Measurements from ENCODE around the gene LARP7. TPM values are rescaled to one million over a fixed set of nuclear protein-coding genes. Genes with fewer than 3 reads are reported as not detected.
A peak's percentile ranks its signal among the peaks of the same experiment; 100 is the strongest.
"Not testable (repeated sequence)": the region's sequence is repeated elsewhere in the genome, so short reads cannot be mapped to it uniquely, and the experiment has no call there.

Gene LARP7
- total RNA-seq, 1 donor from 2014 or later = 14.2 TPM

- H3K4me3 ChIP-seq (ENCODE audit: low read depth, low read length) = no peak overlapping the region
- FAIRE-seq (no peak), DNase-seq (ENCODE audit: low read depth) (no peak)
- no peaks in the 10 kb centered on the region for H3K36me3 ChIP-seq (ENCODE audit: control insufficient read depth, insufficient read depth, low read length)
- TF ChIP-seq, protein P1, sequence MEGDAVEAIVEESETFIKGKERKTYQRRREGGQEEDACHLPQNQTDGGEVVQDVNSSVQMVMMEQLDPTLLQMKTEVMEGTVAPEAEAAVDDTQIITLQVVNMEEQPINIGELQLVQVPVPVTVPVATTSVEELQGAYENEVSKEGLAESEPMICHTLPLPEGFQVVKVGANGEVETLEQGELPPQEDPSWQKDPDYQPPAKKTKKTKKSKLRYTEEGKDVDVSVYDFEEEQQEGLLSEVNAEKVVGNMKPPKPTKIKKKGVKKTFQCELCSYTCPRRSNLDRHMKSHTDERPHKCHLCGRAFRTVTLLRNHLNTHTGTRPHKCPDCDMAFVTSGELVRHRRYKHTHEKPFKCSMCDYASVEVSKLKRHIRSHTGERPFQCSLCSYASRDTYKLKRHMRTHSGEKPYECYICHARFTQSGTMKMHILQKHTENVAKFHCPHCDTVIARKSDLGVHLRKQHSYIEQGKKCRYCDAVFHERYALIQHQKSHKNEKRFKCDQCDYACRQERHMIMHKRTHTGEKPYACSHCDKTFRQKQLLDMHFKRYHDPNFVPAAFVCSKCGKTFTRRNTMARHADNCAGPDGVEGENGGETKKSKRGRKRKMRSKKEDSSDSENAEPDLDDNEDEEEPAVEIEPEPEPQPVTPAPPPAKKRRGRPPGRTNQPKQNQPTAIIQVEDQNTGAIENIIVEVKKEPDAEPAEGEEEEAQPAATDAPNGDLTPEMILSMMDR (IDR thresholded peaks at IDR 0.05; ENCODE audit: insufficient read depth, low read length, severe bottlenecking) = no peak
- H3K27me3 ChIP-seq (ENCODE audit: control insufficient read depth, insufficient read depth, low read length) = no peaks in the 10 kb centered on the region
Measured at GRCh38 chr4:112594993-112595392, 42.0 kb upstream of the LARP7 start.

GRCh38 chr4:112604589-112604988, 32.4 kb upstream of the LARP7 start:
- no peaks in the 10 kb centered on the region for H3K36me3 ChIP-seq (ENCODE audit: control insufficient read depth, insufficient read depth, low read length)
- DNase-seq (ENCODE audit: low read depth) (peak; percentile 52), FAIRE-seq (no peak)
- TF ChIP-seq, protein P1 (IDR thresholded peaks at IDR 0.05; ENCODE audit: insufficient read depth, low read length, severe bottlenecking) = peak; percentile 58
- H3K4me3 ChIP-seq (ENCODE audit: low read depth, low read length) = no peak overlapping the region
- H3K27me3 ChIP-seq (ENCODE audit: control insufficient read depth, insufficient read depth, low read length) = no peaks in the 10 kb centered on the region

GRCh38 chr4:112612814-112613213, 24.1 kb upstream of the LARP7 start:
- FAIRE-seq; H3K36me3 ChIP-seq (ENCODE audit: control insufficient read depth, insufficient read depth, low read length); H3K4me3 ChIP-seq (ENCODE audit: low read depth, low read length); H3K27me3 ChIP-seq (ENCODE audit: control insufficient read depth, insufficient read depth, low read length); DNase-seq (ENCODE audit: low read depth): not testable (repeated sequence)

- DNase-seq (ENCODE audit: low read depth) (no peak), FAIRE-seq (no peak)
- no peaks in the 10 kb centered on the region for H3K36me3 ChIP-seq (ENCODE audit: control insufficient read depth, insufficient read depth, low read length)
- TF ChIP-seq, protein P1 (IDR thresholded peaks at IDR 0.05; ENCODE audit: insufficient read depth, low read length, severe bottlenecking) = no peak
- no peaks in the 10 kb centered on the region for H3K27me3 ChIP-seq (ENCODE audit: control insufficient read depth, insufficient read depth, low read length)
- H3K4me3 ChIP-seq (ENCODE audit: low read depth, low read length) = no peak overlapping the region
Measured at GRCh38 chr4:112616984-112617383, 20.0 kb upstream of the LARP7 start.

DNA sequence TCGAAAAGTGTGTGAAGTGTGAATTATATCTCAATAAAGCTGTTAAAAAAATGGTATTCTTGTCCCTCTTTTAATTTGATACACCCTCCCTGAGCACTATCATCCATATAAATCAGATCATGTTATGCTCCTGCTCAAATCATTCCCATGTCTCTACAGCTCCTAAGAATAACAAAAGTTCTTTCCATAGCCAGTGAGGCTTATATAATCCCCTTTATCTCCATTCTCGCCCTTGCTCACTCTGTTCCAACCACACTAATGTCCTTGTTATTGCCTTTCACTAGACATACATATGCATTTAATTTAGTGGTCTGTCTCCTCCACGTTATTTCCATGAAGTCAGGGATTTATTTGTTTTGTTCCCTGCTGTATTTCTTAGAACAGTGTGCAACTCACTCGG, 10.7 kb upstream of the LARP7 start:
- no peak for FAIRE-seq

GRCh38 chr4:112633477-112634235, 3.3 kb upstream of the LARP7 start:
- FAIRE-seq (no peak), DNase-seq (ENCODE audit: low read depth) (peak; percentile 29)
- H3K36me3 ChIP-seq (ENCODE audit: control insufficient read depth, insufficient read depth, low read length) = no peaks in the 10 kb centered on the region
- H3K27me3 ChIP-seq (ENCODE audit: control insufficient read depth, insufficient read depth, low read length) = no peaks in the 10 kb centered on the region
- TF ChIP-seq, protein P1 (IDR thresholded peaks at IDR 0.05; ENCODE audit: insufficient read depth, low read length, severe bottlenecking) = peak; percentile 27
- H3K4me3 ChIP-seq (ENCODE audit: low read depth, low read length) = no peak overlapping the region

More for the DNA sequence above, 10.7 kb upstream of the LARP7 start:
- Histone ChIP-seq H3K27me3 (ENCODE audit: control insufficient read depth, insufficient read depth, low read length) (no peaks in the 10 kb centered on the region), H3K36me3 (ENCODE audit: control insufficient read depth, insufficient read depth, low read length) (no peaks in the 10 kb centered on the region), H3K4me3 (ENCODE audit: low read depth, low read length) (no peak overlapping the region)
- no peak for DNase-seq (ENCODE audit: low read depth)
- TF ChIP-seq, protein P1 (IDR thresholded peaks at IDR 0.05; ENCODE audit: insufficient read depth, low read length, severe bottlenecking) = no peak

Data from bronchial epithelial cell (primary cell).